OCI-LY3 (cell line): ENCODE measurements around the gene CR2.

Experiments used
- EZH2phosphoT487 ChIP-seq: fragments of 200-600 bp; shearing (Covaris generic); IDR thresholded peaks from 2 replicates; pipeline ENCODE4 v1.6.1; 2018; ENCODE audit warnings: antibody characterized with exemption, mixed run types, low read depth
- TF ChIP-seq, protein P1 (sequence below): fragments of 200-600, 300-600 bp; sonication (generic); IDR thresholded peaks from 2 replicates; pipeline ENCODE4 v1.5.1; 2014; ENCODE audit warnings: antibody characterized with exemption, low read length, low read depth

DNA sequence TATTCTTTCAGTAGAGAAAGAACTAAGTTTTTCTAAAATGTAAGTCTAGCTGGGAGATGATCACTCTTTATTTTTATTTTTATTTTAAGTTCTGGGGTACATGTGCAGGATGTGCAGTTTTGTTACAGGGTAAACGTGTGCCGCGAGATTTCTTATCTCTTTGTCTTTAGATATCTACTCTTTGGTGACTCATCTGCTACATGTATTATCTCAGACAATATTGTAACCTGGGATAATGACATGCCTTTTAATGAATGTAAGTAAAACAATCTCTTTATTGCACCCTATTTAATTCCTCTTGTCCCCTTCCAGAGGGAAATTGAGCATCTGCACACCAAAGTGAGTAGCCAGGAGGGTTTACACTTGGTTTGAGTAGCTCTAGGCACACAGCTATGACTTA lies 9.4 kb downstream of the CR2 start:
- TF ChIP-seq, protein P1, sequence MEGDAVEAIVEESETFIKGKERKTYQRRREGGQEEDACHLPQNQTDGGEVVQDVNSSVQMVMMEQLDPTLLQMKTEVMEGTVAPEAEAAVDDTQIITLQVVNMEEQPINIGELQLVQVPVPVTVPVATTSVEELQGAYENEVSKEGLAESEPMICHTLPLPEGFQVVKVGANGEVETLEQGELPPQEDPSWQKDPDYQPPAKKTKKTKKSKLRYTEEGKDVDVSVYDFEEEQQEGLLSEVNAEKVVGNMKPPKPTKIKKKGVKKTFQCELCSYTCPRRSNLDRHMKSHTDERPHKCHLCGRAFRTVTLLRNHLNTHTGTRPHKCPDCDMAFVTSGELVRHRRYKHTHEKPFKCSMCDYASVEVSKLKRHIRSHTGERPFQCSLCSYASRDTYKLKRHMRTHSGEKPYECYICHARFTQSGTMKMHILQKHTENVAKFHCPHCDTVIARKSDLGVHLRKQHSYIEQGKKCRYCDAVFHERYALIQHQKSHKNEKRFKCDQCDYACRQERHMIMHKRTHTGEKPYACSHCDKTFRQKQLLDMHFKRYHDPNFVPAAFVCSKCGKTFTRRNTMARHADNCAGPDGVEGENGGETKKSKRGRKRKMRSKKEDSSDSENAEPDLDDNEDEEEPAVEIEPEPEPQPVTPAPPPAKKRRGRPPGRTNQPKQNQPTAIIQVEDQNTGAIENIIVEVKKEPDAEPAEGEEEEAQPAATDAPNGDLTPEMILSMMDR: no peak
- no peak for TF ChIP-seq EZH2phosphoT487
